HCT116 (cell line): Measurements from ENCODE around the gene RASAL2. TPM values are rescaled to one million over a fixed set of nuclear protein-coding genes. Genes with fewer than 3 reads are reported as not detected.
A peak's percentile ranks its signal among the peaks of the same experiment; 100 is the strongest.

Experiments used
- ATAC-seq: fragments of 200-7000 bp; cut with Tn5 transposase; 2 replicates; pipeline ENCODE4 v1.9.1; 2020; ENCODE audit warnings: mild to moderate bottlenecking, moderate library complexity
- BruUV-seq: library from RNA; stranded (reverse); fragments of 400-500 nt; replicated peaks from 2 replicates; lab custom pipeline; 2021; lab: Mats Ljungman, UMichigan
- CTCF ChIA-PET: fragments of 300-600 bp; sonication (Branson Sonifier 250); formaldehyde crosslinking; loops from one replicate; lab custom pipeline; 2021; ENCODE audit warnings: antibody characterized with exemption; lab: Charles Lee
- POLR2A ChIA-PET: fragments of 300-600, 350-600 bp; sonication (Branson Sonifier 250); formaldehyde crosslinking; loops from one replicate; lab custom pipeline; 2021; ENCODE audit warnings: antibody characterized with exemption; lab: Charles Lee
- RAD21 ChIA-PET, 2 experiments: fragments of 300-600 bp; sonication (Branson Sonifier 250); formaldehyde crosslinking; loops; one replicate each; lab custom pipeline; 2023; ENCODE audit warnings: low total read pairs in 2 of 2; ENCODE audit not compliant: uncharacterized antibody in 2 of 2, unreplicated experiment in 2 of 2, low non-redundant PET in 1 of 2; lab: Charles Lee
- DNase-seq: peaks from one replicate; pipeline ENCODE4 v3.0.0-alpha.2; 2010; ENCODE audit warnings: low read depth, low spot score
- H2AFZ ChIP-seq: fragments of 200-600 bp; shearing (Covaris generic), sonication (generic); 2 replicates; pipeline ENCODE4 v1.6.1; 2017; ENCODE audit warnings: low read depth, mixed run types, mixed read lengths, antibody characterized with exemption, low read length; ENCODE audit not compliant: poor library complexity, severe bottlenecking
- H3K27ac ChIP-seq: 2 replicates; pipeline ENCODE4 v1.5.1; 2012; ENCODE audit warnings: low read depth, low read length
- H3K27me3 ChIP-seq: fragments of 200-600 bp; sonication (generic); 2 replicates; pipeline ENCODE4 v1.6.1; 2016; ENCODE audit warnings: mixed run types, low read length, mixed read lengths; ENCODE audit not compliant: insufficient read depth
- H3K36me3 ChIP-seq, 2 experiments: fragments of 200-500 bp in 1 of 2; fragments of 200-600 bp in 1 of 2; sonication (Bioruptor generic) in 1 of 2; sonication (generic) in 1 of 2; 2 replicates each; pipeline versions ENCODE4 v1.5.1 to v1.6.1; 2014 to 2016; ENCODE audit warnings: low read length in 2 of 2, inconsistent platforms in 1 of 2, mixed read lengths in 1 of 2, mixed run types in 1 of 2; ENCODE audit not compliant: insufficient read depth in 2 of 2, control insufficient read depth in 1 of 2
- H3K4me1 ChIP-seq, 2 experiments: fragments of 200-600 bp in 1 of 2; sonication (generic) in 1 of 2; 2 replicates each; pipeline versions ENCODE4 v1.5.1 to v1.6.1; 2012 to 2017; ENCODE audit warnings: low read length in 2 of 2, inconsistent platforms in 1 of 2, mild to moderate bottlenecking in 1 of 2, mixed read lengths in 1 of 2, mixed run types in 1 of 2, moderate library complexity in 1 of 2; ENCODE audit not compliant: insufficient read depth in 2 of 2, control insufficient read depth in 1 of 2
- H3K4me2 ChIP-seq: fragments of 200-600 bp; sonication (generic); 2 replicates; pipeline ENCODE4 v1.6.1; 2017; ENCODE audit warnings: mixed run types, low read length, mixed read lengths
- H3K4me3 ChIP-seq, 2 experiments: fragments of 200-600 bp in 1 of 2; sonication (generic) in 1 of 2; replicated peaks in 1 of 2; 2 replicates each; pipeline ENCODE4 v1.5.1; 2011 to 2016; ENCODE audit warnings: low read length in 2 of 2, control low read depth in 1 of 2, low read depth in 1 of 2, mild to moderate bottlenecking in 1 of 2, mixed read lengths in 1 of 2, mixed run types in 1 of 2
- H3K79me2 ChIP-seq: fragments of 200-600 bp; sonication (generic); 2 replicates; pipeline ENCODE4 v1.6.1; 2017; ENCODE audit warnings: mild to moderate bottlenecking, mixed run types, low read length, moderate library complexity, mixed read lengths; ENCODE audit not compliant: insufficient read depth
- H3K9ac ChIP-seq: fragments of 200-600 bp; sonication (generic); 2 replicates; pipeline ENCODE4 v1.6.1; 2016; ENCODE audit warnings: low read length, mixed read lengths
- H3K9me2 ChIP-seq: fragments of 200-600 bp; sonication (generic), shearing (Covaris generic); 2 replicates; pipeline ENCODE4 v1.6.1; 2017; ENCODE audit warnings: mixed run types, mild to moderate bottlenecking, moderate library complexity; ENCODE audit not compliant: insufficient read depth
- H3K9me3 ChIP-seq, 2 experiments: fragments of 200-500 bp in 1 of 2; fragments of 200-600 bp in 1 of 2; sonication (Bioruptor generic) in 1 of 2; sonication (generic) in 1 of 2; 2 replicates each; pipeline ENCODE4 v1.6.1; 2014 to 2017; ENCODE audit warnings: low read length in 2 of 2, mixed read lengths in 2 of 2, inconsistent platforms in 1 of 2, low read depth in 1 of 2, mild to moderate bottlenecking in 1 of 2, mixed run types in 1 of 2, moderate library complexity in 1 of 2; ENCODE audit not compliant: control insufficient read depth in 1 of 2, insufficient read depth in 1 of 2
- H4K20me1 ChIP-seq: fragments of 200-600 bp; sonication (generic), shearing (Covaris generic); 2 replicates; pipeline ENCODE4 v1.6.1; 2017; ENCODE audit warnings: mixed run types, mild to moderate bottlenecking, moderate library complexity; ENCODE audit not compliant: insufficient read depth
- CBX3 ChIP-seq: IDR thresholded peaks from 2 replicates; pipeline ENCODE4 v1.6.1; 2012; ENCODE audit warnings: low read depth
- CEBPB ChIP-seq: IDR thresholded peaks from 2 replicates; pipeline ENCODE4 v1.6.1; 2012; ENCODE audit warnings: low read depth
- ELF1 ChIP-seq: IDR thresholded peaks from 2 replicates; pipeline ENCODE4 v1.6.1; 2012; ENCODE audit warnings: low read depth, borderline replicate concordance
- EZH2 ChIP-seq: fragments of 200-600 bp; sonication (generic); IDR thresholded peaks from 2 replicates; pipeline ENCODE4 v1.6.1; 2017; ENCODE audit warnings: antibody characterized with exemption, mixed run types
- EZH2phosphoT487 ChIP-seq: fragments of 200-600 bp; IDR thresholded peaks from 2 replicates; pipeline ENCODE4 v1.6.1; 2018; ENCODE audit warnings: antibody characterized with exemption, borderline replicate concordance
- POLR2AphosphoS5 ChIP-seq: IDR thresholded peaks from 2 replicates; pipeline ENCODE4 v1.6.1; 2011; ENCODE audit warnings: mild to moderate bottlenecking, low read depth, low read length, moderate library complexity
- SP1 ChIP-seq: IDR thresholded peaks from 2 replicates; pipeline ENCODE4 v1.6.1; 2012; ENCODE audit warnings: low read depth
- SRF ChIP-seq: IDR thresholded peaks from 2 replicates; pipeline ENCODE4 v1.6.1; 2012; ENCODE audit warnings: low read depth
- TCF7L2 ChIP-seq: IDR thresholded peaks from 2 replicates; pipeline ENCODE4 v1.7.0; 2011; ENCODE audit warnings: borderline replicate concordance, inconsistent platforms; ENCODE audit not compliant: insufficient read depth, insufficient read length; ENCODE audit errors: extremely low read depth
- YY1 ChIP-seq: IDR thresholded peaks from 2 replicates; pipeline ENCODE4 v1.6.1; 2011; ENCODE audit warnings: low read length, low read depth, moderate library complexity, mild to moderate bottlenecking; ENCODE audit not compliant: insufficient replicate concordance; ENCODE audit errors: extremely low read depth
- ZFX ChIP-seq: fragments of 450-650 bp; IDR thresholded peaks from 2 replicates; pipeline ENCODE4 v1.6.1; 2017
- ZNF274 ChIP-seq: fragments of 200-500 bp; sonication (Bioruptor generic); IDR thresholded peaks from 2 replicates; pipeline ENCODE4 v1.6.1; 2014; ENCODE audit warnings: mild to moderate bottlenecking, low read depth, low read length, inconsistent platforms
- intact Hi-C: fragments of 100-400 bp; cut with micrococcal nuclease; formaldehyde crosslinking; loops from 2 replicates; pipeline ENCODE4 v1.10.0; 2022
- total RNA-seq: library from RNA; stranded (reverse); gene quantifications from one replicate; pipeline ENCODE4 v1.2.1, GENCODE V29; 2021; ENCODE audit not compliant: unreplicated experiment
- TF ChIP-seq, protein P1 (sequence below): IDR thresholded peaks from 2 replicates; pipeline ENCODE4 v1.6.1; 2012
- TF ChIP-seq, protein P2 (sequence below): IDR thresholded peaks from 2 replicates; pipeline ENCODE4 v1.6.1; 2011; ENCODE audit warnings: mild to moderate bottlenecking, low read length, moderate library complexity; ENCODE audit not compliant: insufficient replicate concordance; ENCODE audit errors: extremely low read depth
- TF ChIP-seq, protein P3 (sequence below): IDR thresholded peaks from 2 replicates; pipeline ENCODE4 v1.6.1; 2012
- TF ChIP-seq, protein P4 (sequence below), 3 experiments: fragments of 200-600 bp in 1 of 3; sonication (generic) in 1 of 3; IDR thresholded peaks in 2 of 3; conservative IDR thresholded peaks in 1 of 3; 2 replicates each; pipeline ENCODE4 v1.5.1; 2012 to 2017; ENCODE audit warnings: low read depth in 2 of 3, low read length in 2 of 3, antibody characterized with exemption in 1 of 3, borderline replicate concordance in 1 of 3, control low read depth in 1 of 3, mild to moderate bottlenecking in 1 of 3, mixed read lengths in 1 of 3, mixed run types in 1 of 3, moderate library complexity in 1 of 3; ENCODE audit not compliant: insufficient read depth in 1 of 3

Gene RASAL2
- total RNA-seq, 1 experiment from 2014 or later, result 11.7 TPM

DNA sequence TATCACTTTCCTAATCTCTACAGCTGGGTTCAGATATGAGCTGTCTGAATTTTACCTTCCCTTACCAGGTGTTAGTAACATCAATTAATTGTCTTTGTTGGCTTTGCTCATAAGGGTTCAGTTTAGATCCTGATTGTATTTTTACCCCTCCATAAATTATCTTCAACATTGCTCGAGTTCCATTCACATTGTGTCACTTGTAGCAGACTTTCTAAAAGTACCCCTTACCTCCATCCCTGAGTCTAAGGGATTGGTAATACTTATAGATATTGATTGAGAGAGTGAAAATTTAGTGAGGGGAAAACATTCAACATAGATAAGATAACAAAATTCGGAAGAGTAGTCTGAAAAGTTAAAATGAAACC, 7.3 kb downstream of the RASAL2 start:
- H3K27me3 ChIP-seq, result no peaks in the 10 kb centered on the region
- H3K9me2 ChIP-seq, result no peaks in the 10 kb centered on the region
- ChIA-PET POLR2A (no interaction called here), RAD21 (no interaction called here), CTCF (no interaction called here)
- H3K79me2 ChIP-seq, result peaks cover 73% of the 10 kb centered on the region
- no peaks in the 10 kb centered on the region for H3K9me3 ChIP-seq
- H4K20me1 ChIP-seq, result no peaks in the 10 kb centered on the region
- TF ChIP-seq SRF (no peak), ELF1 (no peak), EZH2phosphoT487 (no peak), YY1 (no peak), EZH2 (no peak), CBX3 (no peak)
- TF ChIP-seq, protein P1, sequence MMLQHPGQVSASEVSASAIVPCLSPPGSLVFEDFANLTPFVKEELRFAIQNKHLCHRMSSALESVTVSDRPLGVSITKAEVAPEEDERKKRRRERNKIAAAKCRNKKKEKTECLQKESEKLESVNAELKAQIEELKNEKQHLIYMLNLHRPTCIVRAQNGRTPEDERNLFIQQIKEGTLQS, result no peak
- H3K36me3 ChIP-seq, result peaks cover 0 to under 1% of the 10 kb centered on the region in 2 experiments; a peak in 1 of 4 replicates
- BruUV-seq, result no TSS peak
- peaks cover 0 to 15% of the 10 kb centered on the region in 2 experiments; a peak in 2 of 4 replicates for H3K4me1 ChIP-seq
- peak overlapping the region; percentile 29 for H3K4me2 ChIP-seq
- DNase-seq (no peak), ATAC-seq (peak; percentile 40; the same call in 1 of the 2 replicates)
- no peak overlapping the region for H3K27ac ChIP-seq
- no peak overlapping the region for H2AFZ ChIP-seq
- intact Hi-C loops, result no loop called here
- H3K9ac ChIP-seq, result no peak overlapping the region
- no peak overlapping the region for H3K4me3 ChIP-seq

DNA sequence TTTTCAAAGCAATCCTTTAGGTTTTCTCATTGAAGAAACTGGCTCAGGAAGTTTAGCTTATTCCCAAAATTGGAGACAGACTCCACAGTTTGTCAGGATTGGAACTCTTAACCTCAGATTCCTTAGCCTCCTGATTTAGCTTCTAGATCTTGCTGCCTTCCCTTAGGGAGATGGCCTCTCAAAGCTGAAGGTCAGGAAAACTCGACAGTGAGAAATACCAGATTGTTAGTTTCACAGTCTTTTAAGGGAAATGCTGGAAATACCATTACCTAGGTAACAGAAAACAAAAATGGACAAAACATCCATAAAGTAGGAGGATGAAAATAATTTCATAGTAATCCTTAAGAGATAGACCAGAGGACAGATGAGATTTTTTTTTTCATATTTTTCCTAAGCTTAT, 7.8 kb downstream of the RASAL2 start:
- H3K4me3 ChIP-seq, result no peak overlapping the region
- no peaks in the 10 kb centered on the region for H3K36me3 ChIP-seq
- RAD21 ChIA-PET, result no interaction called here
- H3K27me3 ChIP-seq, result no peaks in the 10 kb centered on the region
- peak overlapping the region; percentile 29; the same call in 1 of the 2 replicates for H3K4me2 ChIP-seq
- no peak overlapping the region for H3K27ac ChIP-seq
- POLR2A ChIA-PET, result no interaction called here
- peaks cover 70% of the 10 kb centered on the region for H3K79me2 ChIP-seq
- H4K20me1 ChIP-seq, result no peaks in the 10 kb centered on the region
- H3K9me3 ChIP-seq, result no peaks in the 10 kb centered on the region
- H3K9me2 ChIP-seq, result no peaks in the 10 kb centered on the region
- CTCF ChIA-PET, result no interaction called here
- ATAC-seq (no peak), DNase-seq (no peak)
- BruUV-seq, result no TSS peak
- TF ChIP-seq, protein P2, sequence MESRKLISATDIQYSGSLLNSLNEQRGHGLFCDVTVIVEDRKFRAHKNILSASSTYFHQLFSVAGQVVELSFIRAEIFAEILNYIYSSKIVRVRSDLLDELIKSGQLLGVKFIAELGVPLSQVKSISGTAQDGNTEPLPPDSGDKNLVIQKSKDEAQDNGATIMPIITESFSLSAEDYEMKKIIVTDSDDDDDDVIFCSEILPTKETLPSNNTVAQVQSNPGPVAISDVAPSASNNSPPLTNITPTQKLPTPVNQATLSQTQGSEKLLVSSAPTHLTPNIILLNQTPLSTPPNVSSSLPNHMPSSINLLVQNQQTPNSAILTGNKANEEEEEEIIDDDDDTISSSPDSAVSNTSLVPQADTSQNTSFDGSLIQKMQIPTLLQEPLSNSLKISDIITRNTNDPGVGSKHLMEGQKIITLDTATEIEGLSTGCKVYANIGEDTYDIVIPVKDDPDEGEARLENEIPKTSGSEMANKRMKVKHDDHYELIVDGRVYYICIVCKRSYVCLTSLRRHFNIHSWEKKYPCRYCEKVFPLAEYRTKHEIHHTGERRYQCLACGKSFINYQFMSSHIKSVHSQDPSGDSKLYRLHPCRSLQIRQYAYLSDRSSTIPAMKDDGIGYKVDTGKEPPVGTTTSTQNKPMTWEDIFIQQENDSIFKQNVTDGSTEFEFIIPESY, result no peak
- no peak for TF ChIP-seq SP1
- TF ChIP-seq, protein P3, sequence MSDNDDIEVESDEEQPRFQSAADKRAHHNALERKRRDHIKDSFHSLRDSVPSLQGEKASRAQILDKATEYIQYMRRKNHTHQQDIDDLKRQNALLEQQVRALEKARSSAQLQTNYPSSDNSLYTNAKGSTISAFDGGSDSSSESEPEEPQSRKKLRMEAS, result no peak
- TF ChIP-seq EZH2phosphoT487, result no peak
- no peak for TF ChIP-seq CEBPB
- TF ChIP-seq, protein P1, result no peak
- no peak for TF ChIP-seq POLR2AphosphoS5
- TF ChIP-seq, protein P4, sequence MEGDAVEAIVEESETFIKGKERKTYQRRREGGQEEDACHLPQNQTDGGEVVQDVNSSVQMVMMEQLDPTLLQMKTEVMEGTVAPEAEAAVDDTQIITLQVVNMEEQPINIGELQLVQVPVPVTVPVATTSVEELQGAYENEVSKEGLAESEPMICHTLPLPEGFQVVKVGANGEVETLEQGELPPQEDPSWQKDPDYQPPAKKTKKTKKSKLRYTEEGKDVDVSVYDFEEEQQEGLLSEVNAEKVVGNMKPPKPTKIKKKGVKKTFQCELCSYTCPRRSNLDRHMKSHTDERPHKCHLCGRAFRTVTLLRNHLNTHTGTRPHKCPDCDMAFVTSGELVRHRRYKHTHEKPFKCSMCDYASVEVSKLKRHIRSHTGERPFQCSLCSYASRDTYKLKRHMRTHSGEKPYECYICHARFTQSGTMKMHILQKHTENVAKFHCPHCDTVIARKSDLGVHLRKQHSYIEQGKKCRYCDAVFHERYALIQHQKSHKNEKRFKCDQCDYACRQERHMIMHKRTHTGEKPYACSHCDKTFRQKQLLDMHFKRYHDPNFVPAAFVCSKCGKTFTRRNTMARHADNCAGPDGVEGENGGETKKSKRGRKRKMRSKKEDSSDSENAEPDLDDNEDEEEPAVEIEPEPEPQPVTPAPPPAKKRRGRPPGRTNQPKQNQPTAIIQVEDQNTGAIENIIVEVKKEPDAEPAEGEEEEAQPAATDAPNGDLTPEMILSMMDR (IDR thresholded peaks at IDR 0.05 in 2 of 3, conservative IDR thresholded peaks at IDR 0.05 in 1 of 3; ENCODE audit: borderline replicate concordance in 1 of 3, insufficient read depth in 1 of 3, low read depth in 2 of 3, low read length in 2 of 3), result no peak
- no peak for TF ChIP-seq ZNF274
- TF ChIP-seq ZFX, result no peak
- TF ChIP-seq TCF7L2, result no peak
- H3K4me1 ChIP-seq, result peaks cover 0 to 15% of the 10 kb centered on the region in 2 experiments; a peak in 2 of 4 replicates
- no peak overlapping the region for H3K9ac ChIP-seq
- intact Hi-C loops, result no loop called here
- no peak overlapping the region for H2AFZ ChIP-seq
